Jurkat, Clone E6-1 (cell line): Measurements from ENCODE around the gene EXOC6.
A peak's percentile ranks its signal among the peaks of the same experiment; 100 is the strongest.

Experiments used
- DNase-seq: peaks from one replicate; pipeline ENCODE4 v3.0.0-alpha.2; 2011; ENCODE audit warnings: low read depth, low spot score
- H3K4me3 ChIP-seq: 2 replicates; pipeline ENCODE4 v1.5.1; 2011; ENCODE audit warnings: mild to moderate bottlenecking, low read length, control low read depth, moderate library complexity

EXOC6 gene

DNA sequence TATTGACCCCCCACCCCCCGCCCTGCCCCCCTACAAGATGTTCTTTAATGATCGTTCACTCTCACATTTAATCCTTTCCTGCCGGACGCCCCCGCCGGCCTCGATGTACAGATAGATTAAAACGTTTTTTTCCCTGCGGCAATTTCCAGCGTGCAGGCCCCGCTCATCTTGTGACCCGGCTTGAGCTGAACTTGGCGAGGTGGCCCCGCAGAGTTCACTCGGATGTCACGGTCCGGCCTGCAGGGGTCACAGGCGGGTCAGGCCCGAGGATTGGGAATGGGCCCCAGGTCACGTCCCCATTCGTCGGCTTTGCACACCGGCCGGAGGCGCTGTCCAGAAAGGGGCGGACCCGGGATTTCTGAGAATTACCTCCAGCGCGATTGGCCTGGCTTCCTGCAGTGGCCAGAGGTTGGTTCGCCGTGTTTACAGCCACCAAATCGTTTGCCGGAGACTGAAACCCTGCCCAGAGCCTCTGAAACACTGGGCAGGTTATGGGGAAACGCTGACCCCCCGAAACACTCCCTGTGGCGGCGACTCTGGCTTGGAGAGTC lies 223.4 kb downstream of the EXOC6 start:
- no peak overlapping the region for H3K4me3 ChIP-seq
- no peak for DNase-seq

DNA sequence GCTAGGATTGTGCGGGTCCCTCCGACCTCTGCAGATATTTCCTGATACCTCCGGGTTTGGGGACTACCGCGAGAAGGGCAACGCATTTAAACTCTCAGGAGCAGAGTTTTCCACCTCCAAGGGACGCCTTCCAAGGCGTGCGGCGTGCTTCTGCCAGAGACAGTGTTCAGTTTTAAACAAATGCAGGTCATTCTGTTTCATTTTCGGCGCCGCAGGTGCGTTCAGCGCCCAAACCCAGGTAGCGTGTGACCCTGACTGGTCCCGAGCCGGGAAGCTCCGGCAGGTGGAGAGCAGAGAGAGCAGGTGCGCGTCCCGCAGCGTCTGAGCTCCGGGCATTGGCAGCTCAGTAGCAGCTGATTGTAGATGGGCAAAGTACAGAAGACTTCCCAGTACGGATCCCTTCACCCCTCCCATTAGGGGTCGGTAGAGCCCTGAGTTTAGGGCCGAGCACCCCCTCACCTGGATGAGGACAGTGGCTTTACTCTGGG lies 223.9 kb downstream of the EXOC6 start:
- DNase-seq: no peak
- H3K4me3 ChIP-seq: no peak overlapping the region

DNA sequence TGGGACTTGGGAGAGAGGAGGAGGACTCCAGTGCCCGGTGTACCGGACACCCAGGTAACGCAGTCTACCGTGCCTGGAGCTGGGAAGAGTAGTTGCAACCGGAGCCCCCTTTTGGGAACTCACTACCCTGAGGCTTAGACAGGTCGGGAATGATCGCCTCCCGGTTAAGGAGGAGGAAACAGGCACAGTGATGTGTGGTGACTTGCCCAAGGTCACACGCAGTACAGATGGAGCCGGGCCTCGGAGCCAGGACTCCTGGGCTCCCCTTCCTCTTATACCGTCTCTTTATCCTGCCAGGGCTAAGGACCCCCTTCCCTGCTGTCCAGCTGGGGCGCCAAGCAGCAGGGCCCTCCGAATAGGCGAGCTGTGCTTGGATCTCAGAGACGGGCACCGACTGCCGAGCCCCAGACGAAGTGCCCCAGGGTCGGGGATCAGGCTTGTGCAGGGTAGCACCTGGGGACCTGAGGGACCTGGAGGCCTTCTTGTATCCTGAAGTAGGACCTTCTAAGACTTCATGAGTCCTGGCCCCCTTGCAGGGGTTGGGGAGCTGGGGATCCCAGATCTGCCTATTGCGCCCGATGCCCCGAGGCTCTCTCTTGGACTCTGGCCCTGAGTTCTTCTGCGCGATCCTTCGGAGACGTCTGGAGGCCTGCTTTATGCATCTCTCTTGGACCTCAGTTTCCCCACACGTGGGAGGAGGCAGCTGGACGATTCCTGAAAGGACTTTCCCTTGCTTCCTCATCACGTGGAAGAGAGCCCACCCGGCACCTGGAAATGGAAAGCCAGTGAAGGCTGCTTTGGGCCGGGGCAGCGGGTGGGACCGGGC lies 224.6 kb downstream of the EXOC6 start:
- peak overlapping the region; percentile 60 for H3K4me3 ChIP-seq
- no peak for DNase-seq

DNA sequence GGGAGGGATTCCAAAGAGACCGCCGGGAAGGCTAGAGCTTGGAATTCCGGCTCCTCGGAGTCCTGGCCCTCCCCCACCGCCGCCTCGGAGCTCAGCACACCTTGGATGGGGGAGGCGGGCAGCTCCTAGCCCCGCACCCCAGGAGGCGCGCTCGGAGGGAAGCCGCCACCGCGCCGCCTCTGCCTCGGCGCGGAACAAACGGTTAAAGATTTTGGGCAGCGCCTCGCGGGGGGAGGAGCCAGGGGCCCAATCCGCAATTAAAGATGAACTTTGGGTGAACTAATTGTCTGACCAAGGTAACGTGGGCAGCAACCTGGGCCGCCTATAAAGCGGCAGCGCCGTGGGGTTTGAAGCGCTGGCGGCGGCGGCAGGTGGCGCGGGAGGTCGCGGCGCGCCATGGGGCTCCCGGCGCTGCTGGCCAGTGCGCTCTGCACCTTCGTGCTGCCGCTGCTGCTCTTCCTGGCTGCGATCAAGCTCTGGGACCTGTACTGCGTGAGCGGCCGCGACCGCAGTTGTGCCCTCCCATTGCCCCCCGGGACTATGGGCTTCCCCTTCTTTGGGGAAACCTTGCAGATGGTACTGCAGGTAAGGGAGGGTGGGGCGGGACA lies 225.3 kb downstream of the EXOC6 start, which contains the start of gene CYP26A1:
CYP26A1 (plus strand) TSS at position 355 of the 608 bp plus-strand sequence; CDS start at position 397, 42 bp downstream.
- H3K4me3 ChIP-seq: peak within 1 kb of the TSS; percentile 60
- DNase-seq: peak; percentile 7

DNA sequence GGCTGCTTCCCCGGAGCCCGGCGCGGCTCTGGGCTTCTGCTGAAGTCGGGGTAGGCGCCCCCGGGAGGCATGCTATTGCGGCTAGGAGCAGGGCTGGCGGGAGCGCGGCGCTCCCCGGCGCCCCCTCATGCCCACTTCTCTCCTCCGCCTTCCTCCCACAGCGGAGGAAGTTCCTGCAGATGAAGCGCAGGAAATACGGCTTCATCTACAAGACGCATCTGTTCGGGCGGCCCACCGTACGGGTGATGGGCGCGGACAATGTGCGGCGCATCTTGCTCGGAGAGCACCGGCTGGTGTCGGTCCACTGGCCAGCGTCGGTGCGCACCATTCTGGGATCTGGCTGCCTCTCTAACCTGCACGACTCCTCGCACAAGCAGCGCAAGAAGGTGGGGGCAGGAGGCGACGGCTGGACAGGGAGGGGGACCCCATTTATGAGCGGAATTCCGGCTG lies 225.9 kb downstream of the EXOC6 start:
- DNase-seq: peak; percentile 69
- peak overlapping the region; percentile 60 for H3K4me3 ChIP-seq

DNA sequence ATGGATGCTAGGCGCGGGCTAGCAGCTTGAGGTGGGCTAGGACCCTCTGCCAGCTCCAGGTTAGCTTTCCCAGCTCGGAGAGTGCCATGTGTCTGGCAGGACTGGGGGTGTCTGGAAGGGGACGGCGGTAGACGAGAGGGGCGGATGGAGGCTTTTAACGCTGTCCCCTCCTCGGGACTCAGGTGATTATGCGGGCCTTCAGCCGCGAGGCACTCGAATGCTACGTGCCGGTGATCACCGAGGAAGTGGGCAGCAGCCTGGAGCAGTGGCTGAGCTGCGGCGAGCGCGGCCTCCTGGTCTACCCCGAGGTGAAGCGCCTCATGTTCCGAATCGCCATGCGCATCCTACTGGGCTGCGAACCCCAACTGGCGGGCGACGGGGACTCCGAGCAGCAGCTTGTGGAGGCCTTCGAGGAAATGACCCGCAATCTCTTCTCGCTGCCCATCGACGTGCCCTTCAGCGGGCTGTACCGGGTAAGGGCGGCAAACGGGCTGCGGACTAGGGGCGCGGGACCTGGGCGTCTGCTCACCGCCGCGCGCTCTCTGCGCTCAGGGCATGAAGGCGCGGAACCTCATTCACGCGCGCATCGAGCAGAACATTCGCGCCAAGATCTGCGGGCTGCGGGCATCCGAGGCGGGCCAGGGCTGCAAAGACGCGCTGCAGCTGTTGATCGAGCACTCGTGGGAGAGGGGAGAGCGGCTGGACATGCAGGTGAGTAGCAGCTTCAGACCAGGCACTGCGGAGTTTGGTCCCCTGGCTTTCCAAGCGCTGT lies 226.5 kb downstream of the EXOC6 start:
- H3K4me3 ChIP-seq: peak overlapping the region; percentile 60
- DNase-seq: no peak

DNA sequence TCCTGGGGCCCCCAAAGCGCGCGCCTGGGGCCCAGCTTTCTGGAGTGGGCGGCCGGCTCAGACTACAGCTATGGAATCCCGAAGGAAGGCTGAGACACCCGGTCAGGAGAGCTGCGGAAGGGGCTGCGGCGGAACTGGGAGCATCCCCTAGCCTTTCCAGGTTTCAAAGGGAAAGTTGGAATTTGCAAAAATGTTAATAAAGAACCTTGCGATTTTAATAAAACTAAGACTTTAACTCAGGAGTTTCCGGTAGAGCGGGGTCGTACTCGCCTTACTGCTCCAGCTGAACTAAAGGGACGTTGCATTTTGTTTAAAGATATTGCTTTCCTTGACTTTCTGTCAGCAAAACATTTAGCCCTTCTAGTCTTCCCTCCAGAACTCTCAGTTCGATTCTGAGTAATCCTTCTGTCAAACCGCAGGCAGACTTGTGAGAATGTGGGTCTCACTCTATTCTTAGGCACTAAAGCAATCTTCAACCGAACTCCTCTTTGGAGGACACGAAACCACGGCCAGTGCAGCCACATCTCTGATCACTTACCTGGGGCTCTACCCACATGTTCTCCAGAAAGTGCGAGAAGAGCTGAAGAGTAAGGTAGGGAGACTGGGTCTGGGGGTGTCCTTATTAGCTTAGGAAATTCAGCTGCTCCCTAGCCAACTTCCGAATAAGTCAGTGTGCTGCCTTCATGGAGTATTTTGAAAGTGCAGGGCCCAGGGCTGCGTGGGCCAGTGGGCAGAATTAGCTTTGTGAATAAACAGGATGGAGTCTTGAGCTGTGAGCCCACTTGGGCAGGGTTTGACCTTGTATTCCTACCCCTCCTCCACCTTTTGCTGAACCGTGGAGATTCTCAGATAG lies 227.3 kb downstream of the EXOC6 start:
- no peak for DNase-seq
- H3K4me3 ChIP-seq: no peak overlapping the region

DNA sequence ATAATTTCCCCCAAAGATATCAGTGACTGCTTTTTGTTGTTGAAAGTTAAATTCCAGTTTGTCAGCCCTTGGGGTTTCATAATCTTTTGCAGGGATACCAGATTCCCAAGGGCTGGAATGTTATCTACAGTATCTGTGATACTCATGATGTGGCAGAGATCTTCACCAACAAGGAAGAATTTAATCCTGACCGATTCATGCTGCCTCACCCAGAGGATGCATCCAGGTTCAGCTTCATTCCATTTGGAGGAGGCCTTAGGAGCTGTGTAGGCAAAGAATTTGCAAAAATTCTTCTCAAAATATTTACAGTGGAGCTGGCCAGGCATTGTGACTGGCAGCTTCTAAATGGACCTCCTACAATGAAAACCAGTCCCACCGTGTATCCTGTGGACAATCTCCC lies 228.6 kb downstream of the EXOC6 start:
- no peak overlapping the region for H3K4me3 ChIP-seq
- no peak for DNase-seq

DNA sequence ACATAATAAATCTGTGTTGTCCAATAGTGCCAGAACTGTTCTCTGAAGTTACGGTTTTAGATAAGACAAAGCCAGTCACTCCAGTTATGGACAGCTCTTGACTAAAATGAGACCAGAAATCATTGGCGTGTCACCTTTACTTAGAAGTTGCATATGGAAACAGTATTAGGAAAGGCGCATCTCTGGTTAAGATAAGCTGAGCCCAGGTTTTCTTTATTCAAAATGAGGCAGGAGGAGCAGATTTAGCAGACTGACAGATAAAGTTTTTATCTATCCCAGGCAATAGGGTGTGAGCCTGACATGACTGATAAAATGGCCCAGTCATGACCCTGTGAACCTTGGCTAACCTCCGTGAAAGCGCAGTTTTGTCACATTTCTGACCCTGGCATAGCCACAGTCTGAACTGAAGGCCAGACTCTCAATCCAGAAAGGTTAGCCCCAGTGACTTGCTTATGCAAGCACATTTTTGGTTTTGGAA lies 229.6 kb downstream of the EXOC6 start:
- H3K4me3 ChIP-seq: no peak overlapping the region
- DNase-seq: no peak

DNA sequence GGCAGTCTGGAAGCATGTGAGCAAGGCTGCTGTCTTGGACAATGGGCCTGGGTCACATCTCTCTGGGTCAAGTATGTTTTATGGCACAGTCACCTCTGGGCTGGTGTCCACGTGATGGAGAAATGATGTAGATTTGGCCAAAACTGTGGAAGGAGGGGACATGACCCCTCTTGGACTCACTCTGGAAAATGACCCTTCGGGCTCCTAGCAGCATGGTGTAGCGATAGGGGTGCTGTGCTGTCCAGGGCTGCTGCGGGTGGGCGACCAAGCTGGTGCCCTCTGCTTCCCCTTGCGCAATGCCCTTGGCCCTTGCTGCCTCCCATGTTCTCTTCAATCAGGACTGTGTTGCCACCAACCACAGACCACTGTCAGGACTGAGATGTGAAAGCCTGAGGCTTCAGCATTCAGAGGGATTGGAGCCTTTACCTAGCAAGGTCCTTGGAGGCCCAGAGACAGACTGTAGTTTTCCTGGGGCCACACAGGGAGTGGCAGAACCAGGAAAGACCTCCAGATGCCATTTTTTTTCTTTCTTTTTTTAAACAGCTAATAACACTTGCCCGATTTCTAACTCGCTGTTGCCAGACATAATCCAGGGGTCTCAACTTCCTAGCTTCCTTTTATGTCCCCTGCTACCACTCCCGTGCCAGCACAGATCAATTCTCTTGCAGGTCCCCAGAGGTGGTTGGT lies 231.5 kb downstream of the EXOC6 start:
- DNase-seq: no peak
- H3K4me3 ChIP-seq: no peak overlapping the region

DNA sequence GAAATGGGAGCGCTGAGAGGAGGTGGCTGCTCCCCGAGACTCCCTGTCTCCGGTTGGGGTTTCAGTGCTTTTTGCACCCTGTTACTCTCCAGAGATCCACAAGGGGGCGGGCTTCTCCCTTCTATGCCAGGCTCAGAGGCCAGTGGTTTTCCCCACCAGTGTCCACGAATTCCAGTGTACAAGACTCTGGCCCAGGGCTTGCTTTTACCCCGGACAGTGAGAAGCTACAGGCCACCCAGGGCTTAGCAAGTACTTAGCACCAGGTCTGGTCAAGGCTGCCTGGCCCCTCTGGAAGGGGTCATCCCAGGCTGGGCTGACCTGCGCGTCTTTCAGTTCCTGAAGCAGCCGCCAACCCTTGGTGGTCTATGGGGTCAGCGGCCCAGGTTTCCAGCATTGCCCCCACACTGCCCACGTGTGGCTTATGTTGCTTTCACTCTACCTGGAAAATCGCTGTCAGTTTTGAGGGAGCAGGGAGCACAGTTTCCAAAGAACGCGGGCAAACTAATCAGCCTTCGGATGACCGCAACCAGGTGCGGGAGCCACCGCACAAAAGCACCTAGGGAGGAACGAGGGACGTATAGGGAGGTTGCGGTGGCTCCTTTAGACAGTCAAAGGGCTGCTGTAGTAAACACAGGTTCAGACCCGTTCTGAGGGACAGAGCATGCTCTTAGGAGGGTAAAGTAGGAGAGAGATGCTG lies 232.2 kb downstream of the EXOC6 start:
- DNase-seq: peak; percentile 19
- no peak overlapping the region for H3K4me3 ChIP-seq

DNA sequence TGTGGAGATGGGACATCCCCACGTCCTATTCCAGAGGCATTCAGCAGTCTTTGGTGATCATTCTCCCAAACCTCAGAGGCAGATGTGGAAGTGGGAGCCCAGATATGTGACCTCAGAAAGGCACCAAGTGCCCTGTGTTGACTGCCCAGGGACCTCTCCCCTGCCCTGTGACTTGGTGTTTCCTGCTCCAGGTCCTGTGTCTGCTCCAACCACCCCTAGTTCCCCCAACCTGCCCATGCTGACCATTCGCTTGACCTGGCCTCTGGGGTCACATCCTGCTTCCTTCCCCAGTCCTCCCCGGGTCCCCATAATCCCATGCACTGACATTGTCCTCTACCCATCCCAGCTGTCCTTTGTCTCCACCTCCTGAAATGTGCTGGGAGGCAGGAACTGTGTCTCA lies 233.0 kb downstream of the EXOC6 start:
- no peak overlapping the region for H3K4me3 ChIP-seq
- no peak for DNase-seq

DNA sequence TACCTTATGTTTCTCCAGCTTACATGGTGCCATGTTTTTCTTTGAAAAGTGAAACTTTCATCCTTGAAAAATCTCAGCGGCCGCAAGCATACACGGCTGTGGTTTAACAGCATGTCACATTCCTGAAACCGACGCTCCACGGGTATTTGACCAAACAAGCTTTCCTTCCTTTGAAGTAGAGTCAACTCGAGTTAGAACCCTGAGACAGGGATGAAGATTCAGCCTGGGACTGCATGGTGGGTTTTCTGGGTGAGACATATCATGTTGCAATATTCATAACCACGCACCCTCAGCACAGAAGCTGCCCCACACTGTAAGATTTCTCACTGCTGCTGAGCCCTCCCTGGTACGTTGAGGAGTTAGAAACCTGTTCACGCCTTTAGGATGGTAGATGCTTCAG lies 233.5 kb downstream of the EXOC6 start:
- H3K4me3 ChIP-seq: no peak overlapping the region
- DNase-seq: no peak

DNA sequence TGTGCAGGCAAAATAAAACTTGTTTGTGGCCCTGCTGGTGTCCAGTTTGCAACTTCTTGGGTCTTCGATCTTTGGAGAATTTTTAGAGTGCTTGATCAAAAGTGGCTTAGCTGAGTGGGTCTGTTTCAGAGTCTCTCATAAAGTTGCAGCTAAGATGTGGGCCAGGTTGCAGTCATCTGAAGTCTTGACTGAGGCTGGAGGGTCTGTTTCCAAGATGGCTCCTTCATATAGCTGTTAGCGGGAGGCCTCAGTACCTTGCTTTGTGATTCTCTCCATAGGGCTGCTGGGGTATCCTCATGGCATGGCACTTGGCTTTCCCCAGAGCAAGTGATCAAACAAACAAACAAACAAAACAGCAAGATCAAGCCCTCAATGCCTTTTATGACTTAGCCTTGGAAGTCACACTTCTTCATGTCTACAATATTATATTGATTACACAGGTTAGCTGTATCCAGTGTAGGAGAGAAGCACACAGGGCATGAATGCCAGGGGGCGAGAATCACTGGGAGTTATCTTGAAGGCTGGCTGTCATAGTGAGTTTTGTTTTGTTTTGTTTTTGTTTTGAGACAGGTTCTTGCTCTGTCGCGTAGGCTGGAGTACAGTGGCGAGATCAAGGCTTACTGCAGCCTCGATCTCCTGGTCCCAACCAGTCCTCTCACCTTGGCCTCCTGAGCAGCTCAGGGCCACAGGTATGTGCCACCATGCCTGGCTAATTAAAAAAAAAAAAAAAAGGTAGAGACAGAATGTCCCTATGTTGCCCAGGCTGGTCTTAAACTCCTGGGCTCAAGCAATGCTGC lies 235.6 kb downstream of the EXOC6 start:
- H3K4me3 ChIP-seq: no peak overlapping the region
- no peak for DNase-seq

DNA sequence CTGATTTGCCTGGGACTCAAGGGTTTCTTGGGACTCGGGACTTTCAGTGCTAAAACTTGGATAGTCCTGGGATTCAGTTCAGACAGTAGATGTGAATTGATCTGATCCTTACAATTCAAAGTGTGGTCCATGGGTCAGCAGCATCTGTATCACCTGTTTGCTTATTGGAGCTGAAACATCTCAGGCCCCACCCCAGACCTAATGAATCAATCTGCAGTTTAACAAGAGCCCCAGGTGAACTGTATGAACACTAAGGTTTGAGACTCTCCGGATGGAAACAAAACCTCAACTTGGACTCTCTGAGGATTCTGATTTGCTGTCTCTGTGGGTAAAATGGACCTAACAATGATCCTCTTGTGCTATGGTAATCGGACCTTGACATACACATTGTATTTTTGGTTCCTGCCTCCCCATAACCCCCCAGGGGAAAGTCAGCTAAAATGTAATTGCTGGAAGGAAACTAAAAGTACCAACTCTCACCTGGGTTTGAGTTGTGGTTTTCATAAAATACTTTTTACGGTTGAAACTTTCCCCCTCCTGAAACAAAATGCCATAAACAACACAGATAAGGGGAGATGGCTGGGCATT lies 237.0 kb downstream of the EXOC6 start:
- no peak overlapping the region for H3K4me3 ChIP-seq
- no peak for DNase-seq

DNA sequence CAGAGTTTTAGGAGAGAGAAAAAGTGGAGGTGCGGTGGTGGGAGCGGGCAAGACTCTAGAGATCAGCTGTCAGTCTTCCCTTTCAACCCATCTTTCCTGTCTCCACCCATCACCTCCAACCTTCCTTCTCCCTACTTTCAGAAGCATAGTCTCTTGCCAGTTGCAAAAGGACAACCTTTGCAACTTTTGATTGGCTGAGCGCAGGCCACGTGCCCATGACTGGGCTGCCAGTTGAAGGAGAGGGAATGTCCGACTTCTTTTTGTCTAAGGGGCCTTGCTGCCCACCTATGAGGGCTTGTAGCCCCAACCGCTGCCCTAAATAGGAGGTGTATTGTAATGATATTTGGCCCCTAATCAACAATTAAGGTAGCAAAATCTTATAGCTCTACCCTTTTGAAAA lies 238.0 kb downstream of the EXOC6 start:
- DNase-seq: no peak

More for the DNA sequence above, 238.0 kb downstream of the EXOC6 start:
- H3K4me3 ChIP-seq: no peak overlapping the region
